ENCODE measurements around the gene HCK. TPM values are rescaled to one million over a fixed set of nuclear protein-coding genes. Genes with fewer than 3 reads are reported as not detected.

The HCK gene
- total RNA-seq, 1 donor from 2014 or later = 35.1 TPM

Other genes with a start within 250 kb of the HCK start
- not detected for gene MYLK2, start 232.9 kb upstream of the HCK start, total RNA-seq
- not detected for gene FOXS1, start 206.6 kb upstream of the HCK start, total RNA-seq
- 0.77 TPM for gene DUSP15, start 181.7 kb upstream of the HCK start, total RNA-seq
- 0.13 TPM for gene TTLL9, start 181.6 kb upstream of the HCK start, total RNA-seq
- 5.9 TPM for gene PDRG1, start 100.2 kb upstream of the HCK start, total RNA-seq
- gene XKR7, start 84.1 kb upstream of the HCK start, total RNA-seq = not detected
- gene CCM2L, start 41.8 kb upstream of the HCK start, total RNA-seq = 10.4 TPM
- 40.6 TPM for gene TM9SF4, start 57.5 kb downstream of the HCK start, total RNA-seq
- 8.3 TPM for gene PLAGL2, start 155.5 kb downstream of the HCK start, total RNA-seq
- gene POFUT1, start 155.6 kb downstream of the HCK start, total RNA-seq = 40.9 TPM
- 28.1 TPM for gene KIF3B, start 225.4 kb downstream of the HCK start, total RNA-seq